Cardiac fibroblast (primary cell): ENCODE results near the gene RNF222.
A peak's percentile ranks its signal among the peaks of the same experiment; 100 is the strongest.

Experiments used
- DNase-seq, 2 donors: peaks; one replicate each; pipeline versions ENCODE4 v3.0.0 to v3.0.0-alpha.2; 2010; ENCODE audit warnings: low read depth in 2 of 2
- H3K4me3 ChIP-seq, 2 donors: replicated peaks in 1 of 2; 1 replicate in 1 of 2; 2 replicates in 1 of 2; pipeline ENCODE4 v1.5.1; 2011; ENCODE audit warnings: low read depth in 2 of 2, low read length in 2 of 2, mild to moderate bottlenecking in 2 of 2, moderate library complexity in 1 of 2
- CTCF ChIP-seq: IDR thresholded peaks from one replicate; pipeline ENCODE4 v1.5.1; 2011; ENCODE audit warnings: low read depth, mild to moderate bottlenecking, low read length, inconsistent platforms

RNF222 gene

GRCh38 chr17:8365143-8365542, 32.5 kb downstream of the RNF222 start:
- no peak overlapping the region for H3K4me3 ChIP-seq
- DNase-seq = peak; percentile 61 to 64
- TF ChIP-seq CTCF = no peak

- DNase-seq = peak in 1 of 2 donors; percentile 62
- H3K4me3 ChIP-seq = no peak overlapping the region
- no peak for TF ChIP-seq CTCF
These were observed 34.8 kb downstream of the RNF222 start for GRCh38 chr17:8362651-8363332.

- no peak for DNase-seq
- no peak for TF ChIP-seq CTCF
- H3K4me3 ChIP-seq = no peak overlapping the region
These were observed 36.9 kb downstream of the RNF222 start for GRCh38 chr17:8360751-8361150.

- no peak for TF ChIP-seq CTCF
- no peak for DNase-seq
- H3K4me3 ChIP-seq = no peak overlapping the region
These were observed 37.4 kb downstream of the RNF222 start for GRCh38 chr17:8360260-8360659.

GRCh38 chr17:8359769-8360168, 37.9 kb downstream of the RNF222 start:
- DNase-seq = peak; percentile 82 to 96
- H3K4me3 ChIP-seq = no peak overlapping the region
- TF ChIP-seq CTCF = no peak

GRCh38 chr17:8357910-8358309, 39.7 kb downstream of the RNF222 start:
- DNase-seq = no peak

More at GRCh38 chr17:8357910-8358309, 39.7 kb downstream of the RNF222 start:
- no peak overlapping the region for H3K4me3 ChIP-seq
- no peak for TF ChIP-seq CTCF
